OCI-LY7 (cell line): Measurements from ENCODE around the gene SCYGR5. TPM values are rescaled to one million over a fixed set of nuclear protein-coding genes. Genes with fewer than 3 reads are reported as not detected.

Source experiments
- BruUV-seq: library from RNA; stranded (reverse); fragments of 400-500 nt; replicated peaks from 2 replicates; lab custom pipeline; 2021; lab: Mats Ljungman, UMichigan
- CTCF ChIA-PET: fragments of 300-600 bp; sonication (Branson Sonifier 250); formaldehyde crosslinking; loops from one replicate; lab custom pipeline; 2022; ENCODE audit warnings: antibody characterized with exemption; ENCODE audit not compliant: unreplicated experiment; lab: Charles Lee
- POLR2A ChIA-PET: fragments of 300-600 bp; sonication (Branson Sonifier 250); formaldehyde crosslinking; loops from one replicate; lab custom pipeline; 2022; ENCODE audit warnings: antibody characterized with exemption; lab: Charles Lee
- DNase-seq: peaks from one replicate; pipeline ENCODE4 v3.0.0-alpha.2; 2015; ENCODE audit warnings: low spot score
- H2AFZ ChIP-seq: fragments of 200-600 bp; sonication (generic), shearing (Covaris generic); 2 replicates; pipeline ENCODE4 v1.6.1; 2014; ENCODE audit warnings: mild to moderate bottlenecking, antibody characterized with exemption, low read length, moderate library complexity
- H3K27ac ChIP-seq: fragments of 200-600 bp; sonication (generic); 2 replicates; pipeline ENCODE4 v1.5.1; 2014; ENCODE audit warnings: mixed run types, low read depth, mild to moderate bottlenecking, moderate library complexity, low read length, inconsistent platforms; ENCODE audit not compliant: poor library complexity, severe bottlenecking
- H3K36me3 ChIP-seq: fragments of 200-600 bp; sonication (generic); 2 replicates; pipeline ENCODE4 v1.6.1; 2014; ENCODE audit warnings: mild to moderate bottlenecking, antibody characterized with exemption, low read length, moderate library complexity, mixed read lengths; ENCODE audit not compliant: insufficient read depth
- H3K4me1 ChIP-seq: fragments of 200-600 bp; sonication (generic); 2 replicates; pipeline ENCODE4 v1.5.1; 2014; ENCODE audit warnings: mild to moderate bottlenecking, low read length; ENCODE audit not compliant: insufficient read depth, poor library complexity, severe bottlenecking
- H3K4me2 ChIP-seq: fragments of 200-600 bp; sonication (generic); 2 replicates; pipeline ENCODE4 v1.6.1; 2014; ENCODE audit warnings: mild to moderate bottlenecking, low read length
- H3K4me3 ChIP-seq: fragments of 200-600 bp; sonication (generic); 2 replicates; pipeline ENCODE4 v1.5.1; 2014; ENCODE audit warnings: mild to moderate bottlenecking, low read depth, low read length; ENCODE audit not compliant: poor library complexity, severe bottlenecking
- H3K79me2 ChIP-seq: fragments of 200-600 bp; sonication (generic); 2 replicates; pipeline ENCODE4 v1.6.1; 2016; ENCODE audit warnings: low read depth, mild to moderate bottlenecking, low read length, moderate library complexity, mixed read lengths; ENCODE audit not compliant: insufficient read depth
- H3K9me2 ChIP-seq: fragments of 200-600 bp; sonication (generic); 2 replicates; pipeline ENCODE4 v1.6.1; 2016; ENCODE audit warnings: mild to moderate bottlenecking, low read length, mixed read lengths; ENCODE audit not compliant: insufficient read depth
- H3K9me3 ChIP-seq: fragments of 200-600 bp; sonication (generic); 2 replicates; pipeline ENCODE4 v1.6.1; 2014; ENCODE audit warnings: mild to moderate bottlenecking, mixed run types, low read length, mixed read lengths
- H4K20me1 ChIP-seq: fragments of 200-600 bp; sonication (generic); 2 replicates; pipeline ENCODE4 v1.6.1; 2014; ENCODE audit warnings: mild to moderate bottlenecking, antibody characterized with exemption, low read length, moderate library complexity, mixed read lengths; ENCODE audit not compliant: insufficient read depth
- CTCF ChIP-seq: fragments of 200-600 bp; sonication (generic); conservative IDR thresholded peaks from 2 replicates; pipeline ENCODE4 v1.5.1; 2014; ENCODE audit warnings: mild to moderate bottlenecking, antibody characterized with exemption, low read length, moderate library complexity, mixed read lengths
- EZH2phosphoT487 ChIP-seq: fragments of 200-600 bp; sonication (generic); IDR thresholded peaks from 2 replicates; pipeline ENCODE4 v1.6.1; 2018; ENCODE audit warnings: low read depth, borderline replicate concordance, mild to moderate bottlenecking, mixed run types, antibody characterized with exemption, low read length, moderate library complexity, mixed read lengths
- intact Hi-C: fragments of 100-400 bp; cut with micrococcal nuclease; formaldehyde crosslinking; loops from one replicate; pipeline ENCODE4 v1.10.0; 2022; ENCODE audit not compliant: unreplicated experiment
- total RNA-seq, 2 experiments: library from RNA; depleted of rRNA in 1 of 2; stranded (reverse); fragments of >200 nt in 1 of 2; shearing (Covaris generic) in 1 of 2; gene quantifications; 2 replicates each; pipeline ENCODE4 v1.2.3, GENCODE V29; 2014 to 2022

The SCYGR5 gene
- total RNA-seq, 2 experiments from 2014 or later, result not detected

- POLR2A ChIA-PET, result no interaction called here
These were observed 49.9 kb downstream of the SCYGR5 start for GRCh38 chr2:227716501-227716900.

More at GRCh38 chr2:227716501-227716900, 49.9 kb downstream of the SCYGR5 start:
- Histone ChIP-seq H3K9me2 (no peaks in the 10 kb centered on the region), H2AFZ (no peak overlapping the region), H3K9me3 (no peaks in the 10 kb centered on the region), H3K79me2 (no peaks in the 10 kb centered on the region), H4K20me1 (no peaks in the 10 kb centered on the region), H3K27ac (no peak overlapping the region), H3K4me2 (no peak overlapping the region), H3K36me3 (no peaks in the 10 kb centered on the region), H3K4me1 (no peaks in the 10 kb centered on the region), H3K4me3 (no peak overlapping the region)
- DNase-seq, result no peak
- BruUV-seq, result no TSS peak
- intact Hi-C loops, result no loop called here
- no peak for TF ChIP-seq EZH2phosphoT487
- no peak for TF ChIP-seq CTCF
- CTCF ChIA-PET, result no interaction called here

Other genes with a start within 250 kb of the SCYGR5 start
- gene AGFG1, start 194.6 kb upstream of the SCYGR5 start, total RNA-seq (2014; rRNA removed; shearing (Covaris generic)), result 29.4 and 37.6 TPM in 2 replicates
- gene AGFG1, start 194.6 kb upstream of the SCYGR5 start, total RNA-seq (2022), result 65.4 and 68.5 TPM in 2 replicates
- gene SCYGR2, start 67.9 kb upstream of the SCYGR5 start, total RNA-seq (2014; rRNA removed; shearing (Covaris generic)), result not detected in 2 replicates
- not detected in 2 replicates for gene SCYGR2, start 67.9 kb upstream of the SCYGR5 start, total RNA-seq (2022)
- gene SCYGR3, start 52.0 kb upstream of the SCYGR5 start, total RNA-seq (2014; rRNA removed; shearing (Covaris generic)), result not detected in 2 replicates
- gene SCYGR3, start 52.0 kb upstream of the SCYGR5 start, total RNA-seq (2022), result not detected in 2 replicates
- gene SCYGR4, start 49.3 kb upstream of the SCYGR5 start, total RNA-seq (2014; rRNA removed; shearing (Covaris generic)), result not detected in 2 replicates
- gene SCYGR4, start 49.3 kb upstream of the SCYGR5 start, total RNA-seq (2022), result not detected in 2 replicates
- not detected in 2 replicates for gene SLC19A3, start 51.2 kb downstream of the SCYGR5 start, total RNA-seq (2014; rRNA removed; shearing (Covaris generic))
- not detected in 2 replicates for gene SLC19A3, start 51.2 kb downstream of the SCYGR5 start, total RNA-seq (2022)
- not detected in 2 replicates for gene SCYGR6, start 58.0 kb downstream of the SCYGR5 start, total RNA-seq (2014; rRNA removed; shearing (Covaris generic))
- not detected in 2 replicates for gene SCYGR6, start 58.0 kb downstream of the SCYGR5 start, total RNA-seq (2022)
- not detected in 2 replicates for gene SCYGR7, start 61.5 kb downstream of the SCYGR5 start, total RNA-seq (2014; rRNA removed; shearing (Covaris generic))
- gene SCYGR7, start 61.5 kb downstream of the SCYGR5 start, total RNA-seq (2022), result not detected in 2 replicates
- gene SCYGR8, start 79.1 kb downstream of the SCYGR5 start, total RNA-seq (2014; rRNA removed; shearing (Covaris generic)), result not detected in 2 replicates
- gene SCYGR8, start 79.1 kb downstream of the SCYGR5 start, total RNA-seq (2022), result not detected in 2 replicates
- gene CCL20, start 147.0 kb downstream of the SCYGR5 start, total RNA-seq (2014; rRNA removed; shearing (Covaris generic)), result not detected in 2 replicates
- not detected in 2 replicates for gene CCL20, start 147.0 kb downstream of the SCYGR5 start, total RNA-seq (2022)
- gene DAW1, start 204.8 kb downstream of the SCYGR5 start, total RNA-seq (2014; rRNA removed; shearing (Covaris generic)), result not detected in 2 replicates
- gene DAW1, start 204.8 kb downstream of the SCYGR5 start, total RNA-seq (2022), result not detected in 2 replicates